HG03064 (cell line): Measurements from ENCODE around the gene TTLL8.

Source experiments
- ATAC-seq: cut with Tn5 transposase; IDR thresholded peaks from one replicate; pipeline ENCODE4 v1.9.1; 2021; ENCODE audit warnings: low read depth; ENCODE audit not compliant: unreplicated experiment

Gene TTLL8

GRCh38 chr22:49970528-49971231, 87.4 kb downstream of the TTLL8 start:
- ATAC-seq = peak; percentile 45

GRCh38 chr22:49969751-49970527, 88.2 kb downstream of the TTLL8 start:
- ATAC-seq = no peak

- ATAC-seq = no peak
Observed at GRCh38 chr22:49968831-49969661, 89.1 kb downstream of the TTLL8 start.
